ENCODE data around the gene LSS. TPM values are rescaled to one million over a fixed set of nuclear protein-coding genes. Genes with fewer than 3 reads are reported as not detected.

LSS gene
- polyA plus RNA-seq, 1 donor (not counting 4 experiments of a cell fraction or from before 2014, with no cell fraction given), result 105 TPM

- no peaks in the 10 kb centered on the region for H3K4me1 ChIP-seq (ENCODE audit: control insufficient read depth, extremely low read depth, insufficient read depth, low read length)
- H3K9me1 ChIP-seq (ENCODE audit: control insufficient read depth, extremely low read depth, insufficient read depth, low read length), result no peaks in the 10 kb centered on the region
- H3K4me3 ChIP-seq (ENCODE audit: control insufficient read depth in 2 of 3, extremely low read depth in 1 of 3, insufficient read depth in 2 of 3, low read depth in 1 of 3, low read length in 3 of 3), result no peak overlapping the region
- no peak overlapping the region for H3K4me2 ChIP-seq (ENCODE audit: control insufficient read depth, extremely low read depth, insufficient read depth, low read depth, low read length)
- no peak overlapping the region for H2AFZ ChIP-seq (ENCODE audit: control insufficient read depth, low read length)
- H3K27me3 ChIP-seq (ENCODE audit: control insufficient read depth, extremely low read depth, insufficient read depth, low read length), result no peaks in the 10 kb centered on the region
- TF ChIP-seq, protein P1, sequence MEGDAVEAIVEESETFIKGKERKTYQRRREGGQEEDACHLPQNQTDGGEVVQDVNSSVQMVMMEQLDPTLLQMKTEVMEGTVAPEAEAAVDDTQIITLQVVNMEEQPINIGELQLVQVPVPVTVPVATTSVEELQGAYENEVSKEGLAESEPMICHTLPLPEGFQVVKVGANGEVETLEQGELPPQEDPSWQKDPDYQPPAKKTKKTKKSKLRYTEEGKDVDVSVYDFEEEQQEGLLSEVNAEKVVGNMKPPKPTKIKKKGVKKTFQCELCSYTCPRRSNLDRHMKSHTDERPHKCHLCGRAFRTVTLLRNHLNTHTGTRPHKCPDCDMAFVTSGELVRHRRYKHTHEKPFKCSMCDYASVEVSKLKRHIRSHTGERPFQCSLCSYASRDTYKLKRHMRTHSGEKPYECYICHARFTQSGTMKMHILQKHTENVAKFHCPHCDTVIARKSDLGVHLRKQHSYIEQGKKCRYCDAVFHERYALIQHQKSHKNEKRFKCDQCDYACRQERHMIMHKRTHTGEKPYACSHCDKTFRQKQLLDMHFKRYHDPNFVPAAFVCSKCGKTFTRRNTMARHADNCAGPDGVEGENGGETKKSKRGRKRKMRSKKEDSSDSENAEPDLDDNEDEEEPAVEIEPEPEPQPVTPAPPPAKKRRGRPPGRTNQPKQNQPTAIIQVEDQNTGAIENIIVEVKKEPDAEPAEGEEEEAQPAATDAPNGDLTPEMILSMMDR (optimal IDR thresholded peaks at IDR 0.05 in 1 of 3, IDR thresholded peaks at IDR 0.05 in 1 of 3, conservative IDR thresholded peaks at IDR 0.05 in 1 of 3; ENCODE audit: extremely low read depth in 1 of 3, insufficient read depth in 2 of 3, low read length in 3 of 3), result no peak
- no peak for TF ChIP-seq EZH2 (IDR thresholded peaks at IDR 0.05; ENCODE audit: low read length)
- no peaks in the 10 kb centered on the region for H4K20me1 ChIP-seq (ENCODE audit: control insufficient read depth, extremely low read depth, insufficient read depth, low read length)
- no peaks in the 10 kb centered on the region for H3K79me2 ChIP-seq (ENCODE audit: control insufficient read depth, insufficient read depth, low read length)
- dilution Hi-C loops (cut with MboI; ENCODE audit: extremely low pct_ligation_motif_present, low sequenced_read_pairs), result no loop called here
- no peak overlapping the region for H3K9ac ChIP-seq (ENCODE audit: control insufficient read depth, extremely low read depth, insufficient read depth, low read length)
- DNase-seq (ENCODE audit: low read depth, low spot score) (no peak), FAIRE-seq (no peak)
- H3K36me3 ChIP-seq (ENCODE audit: control insufficient read depth in 2 of 2, extremely low read depth in 1 of 2, insufficient read depth in 2 of 2, low read length in 2 of 2), result no peaks in the 10 kb centered on the region
- no peaks in the 10 kb centered on the region for H3K9me3 ChIP-seq (ENCODE audit: control insufficient read depth, low read depth, low read length)
- no peak overlapping the region for H3K27ac ChIP-seq (ENCODE audit: control insufficient read depth, insufficient read depth, low read length)
These were observed 47.1 kb downstream of the LSS start for GRCh38 chr21:46181436-46181835.

- no peak overlapping the region for H3K4me2 ChIP-seq (ENCODE audit: control insufficient read depth, extremely low read depth, insufficient read depth, low read depth, low read length)
- H3K4me3 ChIP-seq (ENCODE audit: control insufficient read depth in 2 of 3, extremely low read depth in 1 of 3, insufficient read depth in 2 of 3, low read depth in 1 of 3, low read length in 3 of 3), result no peak overlapping the region
- no peak overlapping the region for H3K9ac ChIP-seq (ENCODE audit: control insufficient read depth, extremely low read depth, insufficient read depth, low read length)
- no peaks in the 10 kb centered on the region for H3K36me3 ChIP-seq (ENCODE audit: control insufficient read depth in 2 of 2, extremely low read depth in 1 of 2, insufficient read depth in 2 of 2, low read length in 2 of 2)
- TF ChIP-seq, protein P1 (optimal IDR thresholded peaks at IDR 0.05 in 1 of 3, IDR thresholded peaks at IDR 0.05 in 1 of 3, conservative IDR thresholded peaks at IDR 0.05 in 1 of 3; ENCODE audit: extremely low read depth in 1 of 3, insufficient read depth in 2 of 3, low read length in 3 of 3), result no peak
- no peak for TF ChIP-seq EZH2 (IDR thresholded peaks at IDR 0.05; ENCODE audit: low read length)
- H3K27me3 ChIP-seq (ENCODE audit: control insufficient read depth, extremely low read depth, insufficient read depth, low read length), result no peaks in the 10 kb centered on the region
- no peaks in the 10 kb centered on the region for H3K9me1 ChIP-seq (ENCODE audit: control insufficient read depth, extremely low read depth, insufficient read depth, low read length)
- no peak overlapping the region for H2AFZ ChIP-seq (ENCODE audit: control insufficient read depth, low read length)
- no peak for DNase-seq (ENCODE audit: low read depth, low spot score)
- dilution Hi-C loops (cut with MboI; ENCODE audit: extremely low pct_ligation_motif_present, low sequenced_read_pairs), result no loop called here
- no peaks in the 10 kb centered on the region for H3K9me3 ChIP-seq (ENCODE audit: control insufficient read depth, low read depth, low read length)
- no peaks in the 10 kb centered on the region for H4K20me1 ChIP-seq (ENCODE audit: control insufficient read depth, extremely low read depth, insufficient read depth, low read length)
- H3K79me2 ChIP-seq (ENCODE audit: control insufficient read depth, insufficient read depth, low read length), result no peaks in the 10 kb centered on the region
- FAIRE-seq, result no peak
- H3K27ac ChIP-seq (ENCODE audit: control insufficient read depth, insufficient read depth, low read length), result no peak overlapping the region
- no peaks in the 10 kb centered on the region for H3K4me1 ChIP-seq (ENCODE audit: control insufficient read depth, extremely low read depth, insufficient read depth, low read length)
These were observed 47.7 kb downstream of the LSS start for GRCh38 chr21:46180778-46181391.
